Activated CD4-positive, alpha-beta T cell treated with anti-CD3 and anti-CD28 coated beads, Interleukin-2, amount 50 U/mL, for 4 hours (primary cell): Measurements from ENCODE around the gene RPH3AL.

Experiments used
- DNase-seq, 2 experiments: peaks; one replicate each; pipeline ENCODE4 v3.0.0-alpha.2; 2020

The RPH3AL gene

GRCh38 chr17:296906-297690 is 55.5 kb downstream of the RPH3AL start:
- DNase-seq = no peak

- DNase-seq = no peak
Observed at GRCh38 chr17:296379-296778, 56.2 kb downstream of the RPH3AL start.

GRCh38 chr17:292531-293382 is 59.9 kb downstream of the RPH3AL start:
- DNase-seq = no peak

GRCh38 chr17:292016-292415 is 60.6 kb downstream of the RPH3AL start:
- no peak for DNase-seq

- no peak for DNase-seq
Observed at GRCh38 chr17:291587-291986, 61.0 kb downstream of the RPH3AL start.

- no peak for DNase-seq
Observed at GRCh38 chr17:290626-291025, 62.0 kb downstream of the RPH3AL start.

GRCh38 chr17:290121-290521 is 62.5 kb downstream of the RPH3AL start:
- DNase-seq = no peak

GRCh38 chr17:289409-289808 is 63.2 kb downstream of the RPH3AL start:
- no peak for DNase-seq

GRCh38 chr17:288802-289356 is 63.7 kb downstream of the RPH3AL start:
- DNase-seq = no peak

GRCh38 chr17:286571-286970 is 66.0 kb downstream of the RPH3AL start:
- DNase-seq = no peak

GRCh38 chr17:285751-286422 is 66.7 kb downstream of the RPH3AL start:
- no peak for DNase-seq

GRCh38 chr17:284676-285355 is 67.8 kb downstream of the RPH3AL start:
- DNase-seq = no peak

- DNase-seq = no peak
Observed at GRCh38 chr17:283911-284675, 68.5 kb downstream of the RPH3AL start.

GRCh38 chr17:282912-283882 is 69.4 kb downstream of the RPH3AL start:
- no peak for DNase-seq

GRCh38 chr17:282000-282911 is 70.4 kb downstream of the RPH3AL start:
- no peak for DNase-seq

- no peak for DNase-seq
Observed at GRCh38 chr17:281365-281999, 71.1 kb downstream of the RPH3AL start.

GRCh38 chr17:280901-281300 is 71.7 kb downstream of the RPH3AL start:
- DNase-seq = no peak

GRCh38 chr17:280216-280615 is 72.4 kb downstream of the RPH3AL start:
- DNase-seq = no peak

- DNase-seq = no peak
Observed at GRCh38 chr17:279776-280175, 72.8 kb downstream of the RPH3AL start.
